ENCODE results near the gene CCDC179.

The CCDC179 gene

GRCh38 chr11:22807855-22808570, 52.3 kb downstream of the CCDC179 start:
- DNase-seq = no peak

- DNase-seq = no peak
These were observed 52.9 kb downstream of the CCDC179 start for GRCh38 chr11:22807391-22807790.

DNA sequence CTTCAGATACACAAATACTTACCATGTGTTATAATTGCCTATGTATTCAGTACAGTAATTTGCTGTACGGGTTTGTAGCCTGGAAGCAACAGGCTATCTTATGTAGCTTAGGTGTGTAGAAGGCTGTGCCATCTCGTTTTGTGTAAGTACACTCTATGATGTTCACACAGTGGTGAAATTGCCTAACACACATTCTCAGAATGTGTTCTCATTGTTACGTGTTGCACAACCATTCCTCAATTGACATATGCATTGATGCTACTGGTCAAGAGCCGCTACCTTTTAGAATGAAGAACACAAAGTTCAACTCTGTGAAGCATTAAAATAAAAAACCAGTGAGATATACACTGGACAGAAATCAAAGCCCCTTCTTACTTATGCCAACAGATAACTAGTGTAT, 57.4 kb downstream of the CCDC179 start:
- no peak for DNase-seq

DNA sequence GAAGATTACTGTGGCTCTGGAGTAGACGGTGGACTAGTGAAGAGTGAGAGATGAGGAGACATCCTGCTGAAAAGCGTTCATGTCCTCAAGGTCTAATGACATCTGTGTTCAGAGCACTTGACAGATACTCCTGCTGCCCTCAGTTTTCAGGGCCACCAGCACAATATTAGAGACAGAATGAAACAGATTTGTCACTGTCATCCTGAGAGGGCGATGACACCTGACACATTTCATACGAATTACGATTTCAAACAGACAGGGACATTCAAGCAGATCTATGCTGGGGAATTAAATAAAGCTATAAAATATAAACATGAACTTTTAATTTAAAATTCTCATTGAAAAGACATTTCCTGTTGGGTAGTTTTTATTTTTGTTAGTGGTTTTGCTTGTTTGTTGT, 59.8 kb downstream of the CCDC179 start:
- no peak for DNase-seq

GRCh38 chr11:22798901-22799300, 61.4 kb downstream of the CCDC179 start:
- no peak for DNase-seq

DNA sequence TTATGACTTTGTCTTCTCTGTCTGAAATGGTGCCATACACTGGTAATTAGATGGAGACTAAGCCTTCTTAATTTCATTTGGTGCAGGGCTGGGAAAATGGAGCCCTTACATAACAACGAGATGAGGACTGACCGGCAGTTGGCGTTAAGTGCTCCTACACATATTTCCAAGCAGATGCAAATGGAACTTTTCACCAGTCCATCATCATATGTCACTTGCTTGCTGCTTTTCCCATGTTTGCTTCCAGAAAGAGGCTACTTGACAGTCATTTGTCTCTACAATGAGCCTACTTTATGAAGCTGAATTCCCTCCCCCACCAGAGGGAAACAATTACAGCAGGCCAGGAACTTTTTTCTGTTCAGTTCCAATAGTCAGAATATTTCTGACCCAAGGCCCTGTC, 63.2 kb downstream of the CCDC179 start:
- DNase-seq = no peak

Data from NCI-H1092 treated with DMSO at 0.1 percent for 48 hours (cell line).